Stimulated activated CD8-positive, alpha-beta memory T cell treated with anti-CD3 and anti-CD28 coated beads, Interleukin-7, amount 100 ng/mL, for 48 hours (primary cell): ENCODE results near the gene DCP2.

ENCODE experiments used
- DNase-seq, 2 donors: peaks; one replicate each; pipeline ENCODE4 v3.0.0-alpha.2; 2020; ENCODE audit warnings: low read depth in 1 of 2; ENCODE audit errors: extremely low read depth in 1 of 2

DCP2 gene

DNA sequence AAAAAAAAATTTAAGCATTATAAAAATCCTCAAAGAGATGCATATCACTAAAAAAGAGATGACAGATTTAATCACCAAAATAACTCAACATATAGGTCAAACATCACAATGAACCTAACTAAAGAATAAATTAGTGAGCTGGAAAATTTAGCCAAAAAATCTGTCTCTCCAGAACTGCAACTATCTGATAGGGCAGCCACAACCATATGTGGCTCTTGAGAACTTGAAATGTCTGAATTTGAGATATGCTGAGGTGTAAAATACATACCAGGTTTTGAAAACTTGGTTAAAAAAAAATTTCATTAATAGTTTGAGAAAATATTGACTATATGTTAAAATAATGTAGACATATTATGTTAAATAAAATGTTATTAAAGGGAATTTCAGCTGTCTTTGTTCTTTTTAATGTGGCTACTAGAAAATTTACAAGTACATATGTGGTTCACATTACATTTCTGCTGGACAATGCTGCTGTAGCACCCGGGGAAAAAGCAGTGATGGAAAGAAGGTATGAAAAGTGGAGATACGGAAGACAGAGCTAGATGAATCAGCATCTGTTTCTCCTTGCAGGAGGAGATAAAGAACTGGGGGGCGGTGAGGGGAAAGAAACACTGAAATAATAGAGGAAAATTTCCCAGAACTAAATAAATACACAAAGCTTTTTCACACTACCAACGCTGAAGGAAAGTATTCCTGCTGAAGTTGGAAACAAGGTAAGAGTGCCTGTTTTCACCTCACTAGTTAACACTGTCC lies 66.1 kb downstream of the DCP2 start:
- no peak for DNase-seq

DNA sequence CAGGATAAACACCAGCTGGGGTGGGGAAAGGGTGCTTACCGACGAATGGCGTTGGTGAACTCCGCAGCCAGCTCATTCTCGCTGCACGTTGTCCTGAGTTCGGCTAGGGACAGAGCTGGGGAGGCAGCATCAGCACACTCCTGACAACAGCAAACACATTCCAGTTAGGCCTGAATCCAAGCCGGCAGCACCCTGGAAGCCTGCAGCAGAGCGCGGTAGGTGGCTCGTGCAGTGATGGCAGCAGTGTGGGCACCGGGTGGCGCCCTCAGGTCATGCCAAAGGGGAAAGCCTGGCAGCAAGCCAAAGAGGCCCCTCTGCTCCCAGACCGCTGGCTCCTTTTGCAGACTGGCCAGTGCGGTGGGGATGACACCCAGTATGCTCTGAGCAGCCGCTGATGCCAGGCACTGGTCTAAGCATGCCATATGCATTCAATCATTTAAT lies 66.9 kb downstream of the DCP2 start:
- no peak for DNase-seq

DNA sequence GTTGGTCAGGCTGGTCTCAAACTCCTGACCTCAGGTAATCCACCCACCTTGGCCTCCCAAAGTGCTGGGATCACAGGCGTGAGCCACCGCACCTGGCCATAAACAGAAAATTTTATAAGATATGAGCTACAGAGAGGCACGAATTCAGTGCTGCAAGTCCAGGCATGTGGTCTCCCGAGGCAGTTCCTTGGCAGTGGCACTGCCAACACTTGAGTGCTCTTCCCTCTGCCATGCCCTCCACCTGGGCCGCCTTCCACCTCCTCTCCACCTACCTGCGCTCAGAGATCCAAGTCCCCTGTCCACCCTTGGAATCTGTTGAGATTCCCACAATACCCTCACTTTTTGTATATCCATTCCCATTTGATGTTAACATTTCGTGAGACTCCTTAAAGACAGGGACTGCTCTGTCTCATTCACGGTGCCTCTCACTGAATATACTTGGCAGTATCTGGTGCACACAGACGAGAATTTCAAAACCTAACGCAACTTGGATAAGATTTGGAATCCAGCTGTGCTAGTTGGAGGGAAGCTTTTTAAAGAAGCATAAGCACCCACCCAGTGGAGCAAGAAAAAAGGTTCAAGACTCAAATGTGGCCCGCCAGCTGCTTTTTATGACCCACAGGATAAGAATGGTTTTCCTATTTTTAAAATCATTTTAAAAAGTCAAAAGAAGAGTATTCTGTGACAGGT lies 68.3 kb downstream of the DCP2 start:
- DNase-seq = no peak

DNA sequence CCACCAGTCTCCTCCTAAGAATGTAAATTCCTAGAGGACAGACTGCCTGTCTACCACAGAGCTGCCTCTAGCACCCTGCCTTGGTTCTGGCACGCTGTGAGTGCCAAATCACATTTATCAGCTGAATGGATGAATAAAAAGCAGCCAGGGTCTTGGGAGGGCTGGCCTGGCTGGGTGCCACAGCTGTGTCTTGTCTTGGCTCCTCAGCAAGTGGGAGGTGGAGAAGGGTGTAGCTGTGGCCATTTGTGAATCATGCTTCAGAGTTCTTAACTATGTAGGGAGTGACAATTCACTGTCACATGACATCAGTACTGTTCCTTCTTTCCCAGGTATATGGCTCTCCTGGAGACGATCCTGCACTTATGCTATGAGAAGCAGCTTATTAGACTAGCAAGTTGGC lies 70.6 kb downstream of the DCP2 start:
- DNase-seq = no peak

DNA sequence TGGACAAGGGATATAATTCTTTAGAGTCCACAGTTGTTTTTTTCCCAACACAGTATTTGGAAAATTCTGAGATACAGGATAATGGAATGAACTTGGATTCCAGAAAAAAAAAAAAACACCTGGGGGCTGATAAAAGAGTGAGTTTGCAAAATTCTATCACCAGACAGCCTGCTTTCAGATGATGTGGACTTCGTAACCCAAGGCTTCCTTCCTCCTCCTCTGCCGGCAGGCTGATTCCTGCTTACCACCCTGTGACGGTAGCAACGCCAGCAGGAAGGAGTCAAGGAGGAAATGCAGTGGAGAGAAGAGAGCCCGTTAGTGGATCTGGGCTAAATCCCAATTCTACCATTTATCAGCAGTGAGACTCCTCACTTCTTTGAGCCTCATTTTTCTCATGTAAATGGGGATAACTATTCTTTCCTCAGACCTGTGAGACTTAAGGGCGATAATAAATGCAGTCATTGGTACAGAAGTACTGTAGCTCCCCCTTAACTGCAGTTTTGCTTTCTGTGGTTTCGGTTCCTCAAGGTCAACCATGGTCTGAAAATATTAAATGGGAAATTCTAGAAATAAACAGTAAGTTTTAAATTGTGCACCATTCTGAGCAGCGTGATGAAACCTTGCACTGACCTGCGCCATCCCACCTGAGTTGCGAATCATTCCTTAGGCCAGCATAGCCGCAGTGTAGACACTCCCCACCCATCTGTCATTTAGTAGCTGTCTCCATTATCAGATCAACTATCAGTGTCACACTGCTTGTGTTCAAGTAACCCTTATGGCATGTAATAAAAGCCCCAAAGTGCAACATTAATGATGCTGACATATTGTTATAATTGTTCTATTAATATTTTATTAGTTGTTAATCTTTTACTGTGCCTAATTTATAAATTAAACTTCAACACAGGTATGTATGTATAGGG lies 71.4 kb downstream of the DCP2 start:
- DNase-seq = no peak

DNA sequence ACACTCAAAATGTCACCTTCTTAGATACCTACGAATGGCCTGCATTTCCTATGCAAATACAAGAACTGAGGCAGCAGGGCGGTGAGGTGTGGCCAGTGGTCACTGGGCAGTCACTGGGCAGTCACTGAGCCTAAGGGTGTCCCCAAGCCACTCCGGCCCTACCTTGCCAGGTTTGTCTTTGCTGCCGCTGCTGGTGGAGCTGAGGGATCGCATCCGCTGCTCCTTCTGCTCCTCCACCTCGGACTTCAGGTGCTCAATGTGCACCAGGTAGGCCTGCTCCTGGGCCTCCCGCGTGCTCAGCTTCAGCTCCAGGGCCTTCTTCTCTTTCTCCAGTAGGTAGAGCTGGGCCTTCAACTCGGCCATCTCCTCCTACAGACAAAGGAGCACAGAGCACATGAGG lies 72.3 kb downstream of the DCP2 start:
- DNase-seq = no peak

DNA sequence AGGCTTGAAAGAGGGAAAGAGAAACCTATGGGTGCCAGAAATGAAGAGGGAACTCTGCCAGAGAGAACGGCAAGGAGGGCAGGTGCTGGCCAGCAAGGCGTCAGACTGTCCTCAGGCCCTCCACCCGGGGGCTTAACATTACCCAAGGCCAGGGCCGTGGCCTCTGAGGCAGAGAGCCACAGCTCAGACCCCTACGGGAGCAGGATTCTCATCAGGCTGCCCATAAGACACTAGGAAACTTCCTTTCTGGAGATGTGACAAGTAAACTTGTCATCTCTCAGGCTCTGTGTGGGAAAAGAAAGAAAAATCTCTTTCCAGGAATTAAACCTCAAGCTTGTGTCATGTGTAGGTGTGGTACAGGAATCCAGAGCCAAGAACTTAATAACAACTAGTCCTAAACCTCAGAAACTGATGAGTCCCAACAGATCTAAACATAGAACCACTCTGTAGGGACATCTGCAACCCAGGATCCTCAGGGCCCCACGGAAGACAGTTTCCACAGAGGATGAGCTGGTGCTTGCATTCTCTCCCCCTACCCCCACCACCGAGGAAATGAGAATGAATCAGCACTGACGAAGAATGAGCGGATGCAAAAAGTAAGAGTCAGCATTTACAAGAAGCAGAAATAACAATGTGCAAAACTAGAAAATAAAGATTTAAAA lies 74.3 kb downstream of the DCP2 start:
- DNase-seq = peak in 1 of 2 donors; percentile 39

DNA sequence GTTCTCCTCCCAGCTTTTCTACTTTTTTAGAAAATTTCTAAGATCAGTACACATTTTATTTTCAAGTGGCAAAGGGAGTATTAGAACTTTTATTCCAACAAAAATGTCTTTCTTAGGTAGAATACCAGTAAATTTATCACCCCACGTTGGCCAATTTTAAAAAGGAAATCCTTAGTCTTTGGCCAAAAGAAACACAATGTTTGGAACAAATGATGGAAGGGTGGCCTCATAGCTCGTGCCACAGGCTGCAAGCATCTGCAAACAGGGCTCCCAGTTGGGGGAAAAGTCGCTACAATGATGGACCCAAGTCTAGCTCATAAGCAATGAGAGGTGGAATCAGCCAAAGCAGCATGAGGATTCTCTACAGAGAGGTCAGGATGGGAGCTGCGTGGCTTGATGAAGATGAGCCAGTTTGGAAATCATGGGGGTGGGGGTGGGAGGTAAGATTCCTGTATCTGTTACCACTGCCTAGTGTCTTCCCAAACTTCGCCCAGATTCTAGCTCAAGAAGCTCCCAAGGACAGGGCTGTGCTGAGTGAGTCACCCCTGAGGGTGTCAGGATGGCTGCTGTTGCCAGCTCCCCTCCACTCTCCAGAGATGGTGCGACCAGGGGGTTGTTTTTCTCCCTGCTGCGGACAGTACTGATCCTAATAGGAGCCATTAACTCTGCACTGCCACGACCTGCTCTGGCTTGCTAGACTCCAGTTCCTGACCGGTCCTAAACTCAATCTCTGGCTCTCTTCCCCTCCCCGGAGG lies 75.6 kb downstream of the DCP2 start:
- no peak for DNase-seq

DNA sequence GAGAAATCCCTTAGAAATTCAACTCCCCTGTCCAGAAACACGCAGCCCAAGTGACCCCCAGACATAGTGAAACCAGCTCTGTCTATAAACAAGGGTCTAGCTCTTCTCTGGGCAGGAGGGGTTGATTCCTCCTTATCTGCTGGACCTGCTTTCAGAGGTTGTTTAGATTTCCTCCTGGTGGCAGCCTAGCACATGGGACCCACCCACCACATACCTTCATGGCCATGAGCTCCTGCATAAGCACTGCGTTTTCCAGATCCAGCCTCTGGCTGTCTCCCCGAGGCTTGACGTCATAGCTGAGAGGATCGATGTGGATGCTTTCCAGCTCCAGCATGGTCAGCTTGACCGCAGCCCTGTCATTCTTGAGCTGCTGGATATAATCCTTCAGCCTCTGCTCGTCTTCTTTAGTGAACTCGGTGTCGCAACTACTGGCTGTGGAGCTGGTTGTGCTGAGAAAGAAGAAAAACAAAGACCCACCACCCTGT lies 77.0 kb downstream of the DCP2 start:
- no peak for DNase-seq

DNA sequence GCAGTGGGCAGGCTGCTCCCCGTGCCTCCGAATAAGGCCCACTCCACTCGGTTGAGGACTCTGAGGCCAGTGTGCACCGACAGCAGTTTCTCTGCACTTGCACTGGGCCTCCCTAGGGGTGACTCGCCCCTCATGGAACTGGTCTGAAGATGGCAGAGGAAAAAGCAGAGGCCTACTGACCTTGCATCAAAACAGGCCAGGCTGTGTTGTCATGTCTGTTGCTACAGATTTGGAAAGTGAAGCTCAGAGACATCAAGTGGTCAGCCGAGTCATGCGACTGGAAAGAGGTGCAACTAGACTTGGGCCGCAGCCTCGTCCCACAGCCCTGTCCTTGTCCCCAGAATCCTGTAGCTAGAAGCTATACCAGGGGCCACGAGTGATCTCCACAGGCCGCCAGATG lies 78.3 kb downstream of the DCP2 start:
- DNase-seq = no peak

DNA sequence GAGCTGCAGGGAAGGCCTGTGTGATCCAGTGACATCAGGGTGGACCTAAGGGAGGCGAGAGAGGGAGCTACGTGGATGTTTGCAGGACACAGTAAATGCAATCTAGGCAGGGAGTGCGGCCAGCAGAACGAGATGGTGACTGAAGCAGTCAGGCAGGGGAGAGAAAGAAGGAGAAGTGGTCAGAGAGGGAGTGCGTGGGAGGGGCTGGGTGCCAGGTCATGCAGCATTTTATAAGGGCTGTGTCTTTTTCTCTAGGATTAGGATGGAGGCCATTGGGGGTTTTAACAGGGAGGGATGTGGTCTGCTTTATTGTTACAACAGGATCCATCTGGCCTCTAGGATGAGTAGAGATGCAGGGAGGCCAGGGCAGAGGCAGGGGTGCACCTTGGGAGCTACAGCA lies 80.4 kb downstream of the DCP2 start:
- no peak for DNase-seq

DNA sequence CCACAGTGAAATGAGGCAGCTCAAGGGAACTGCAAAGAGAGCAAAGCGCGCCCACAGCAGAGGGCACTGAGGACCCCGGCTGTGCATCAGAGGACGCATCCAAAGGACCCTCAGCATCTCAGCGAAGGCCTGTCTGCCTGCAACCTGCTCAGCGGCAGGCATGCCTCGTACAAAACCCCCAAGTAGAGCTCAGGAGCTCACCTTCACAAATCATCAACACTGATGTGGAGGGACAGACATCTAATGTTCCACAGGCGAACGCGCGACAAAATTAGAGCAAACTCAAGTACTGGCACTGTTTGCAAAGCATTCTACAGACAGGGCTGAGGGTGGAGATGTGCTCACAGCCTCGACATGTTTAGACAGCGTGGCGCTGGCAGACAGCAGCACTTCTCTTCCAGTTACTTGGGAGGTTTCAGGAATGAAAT lies 81.0 kb downstream of the DCP2 start:
- no peak for DNase-seq

DNA sequence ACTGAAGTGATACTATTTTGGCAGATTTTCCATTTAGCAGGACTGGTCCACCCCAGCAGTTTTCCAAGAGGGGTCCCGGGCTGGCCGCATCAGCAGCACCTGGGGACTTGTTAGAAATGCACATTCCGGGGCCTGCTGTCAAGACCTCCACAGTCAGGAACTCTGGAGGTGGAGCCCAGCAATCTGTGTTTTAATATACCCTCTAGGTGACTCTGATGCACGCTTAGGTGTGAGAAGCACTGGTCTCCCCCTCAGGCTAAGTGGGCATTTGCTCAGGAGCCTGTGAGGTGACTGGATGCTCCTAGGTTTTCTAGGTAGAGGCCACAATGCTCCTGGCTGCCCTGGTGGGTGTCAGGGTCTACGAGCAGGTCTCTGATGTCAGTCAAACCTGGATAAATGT lies 81.7 kb downstream of the DCP2 start:
- DNase-seq = no peak

DNA sequence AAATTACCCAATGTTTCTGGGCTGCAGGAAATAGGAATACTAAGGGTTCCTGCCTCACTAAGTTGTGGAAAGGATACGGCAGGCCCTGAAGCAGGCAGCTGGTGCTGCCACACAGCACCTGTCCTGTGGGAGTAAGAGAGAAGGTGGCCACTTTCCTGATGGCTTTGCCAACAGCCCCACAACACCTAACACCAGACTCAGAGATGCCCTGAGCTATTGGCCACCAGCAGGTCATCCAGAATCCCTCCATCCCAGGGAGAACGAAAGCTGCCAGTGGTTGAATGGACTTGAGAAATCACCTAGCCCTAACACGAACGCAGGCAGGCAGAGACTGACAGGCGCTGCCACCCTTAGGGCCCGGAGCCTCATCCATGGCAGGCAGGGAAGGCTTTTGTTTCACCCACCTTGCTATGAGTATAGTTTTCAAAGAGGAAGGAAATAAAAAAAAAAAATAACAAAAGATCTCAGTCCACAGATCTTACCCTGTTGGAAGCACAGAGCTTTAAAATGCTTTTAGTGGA lies 82.2 kb downstream of the DCP2 start:
- DNase-seq = no peak

DNA sequence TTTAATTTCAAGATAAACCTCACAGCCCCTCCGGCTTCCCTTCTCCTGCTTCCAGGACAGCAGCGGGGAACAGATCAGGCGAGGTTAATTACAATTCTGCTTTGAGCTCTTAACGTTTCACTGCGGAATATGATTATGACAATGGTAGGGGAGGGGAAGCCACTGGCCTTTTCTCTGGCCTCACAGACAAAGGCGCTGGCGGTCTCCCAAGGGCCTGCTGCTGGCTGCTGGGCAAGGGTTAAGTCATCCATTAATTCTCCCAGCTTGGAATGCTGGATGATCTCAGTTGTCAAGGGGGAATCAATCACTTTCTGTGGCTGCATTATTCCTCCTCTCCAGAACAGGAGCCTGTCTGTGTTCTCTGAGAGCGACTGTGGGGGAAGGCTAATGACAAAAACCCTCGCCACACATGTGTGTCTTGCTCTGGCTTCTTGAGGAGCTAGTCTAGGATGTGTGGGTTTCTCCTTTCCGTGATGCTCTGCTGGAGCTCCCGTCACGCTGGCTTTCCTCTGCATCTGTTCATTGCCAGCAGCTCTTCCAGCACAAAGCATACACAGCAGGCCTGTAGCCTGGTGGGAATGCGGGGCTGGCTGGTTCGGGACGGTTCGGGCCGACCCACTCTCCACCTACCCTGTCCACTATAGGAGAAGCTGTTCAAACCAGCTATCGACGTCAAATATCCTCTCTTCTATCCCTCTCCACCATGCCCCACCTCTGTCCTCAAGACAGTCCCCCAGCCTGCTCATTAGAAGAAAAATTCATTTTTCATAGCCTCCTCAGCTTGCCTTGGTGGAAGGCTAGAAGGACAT lies 82.8 kb downstream of the DCP2 start:
- no peak for DNase-seq

DNA sequence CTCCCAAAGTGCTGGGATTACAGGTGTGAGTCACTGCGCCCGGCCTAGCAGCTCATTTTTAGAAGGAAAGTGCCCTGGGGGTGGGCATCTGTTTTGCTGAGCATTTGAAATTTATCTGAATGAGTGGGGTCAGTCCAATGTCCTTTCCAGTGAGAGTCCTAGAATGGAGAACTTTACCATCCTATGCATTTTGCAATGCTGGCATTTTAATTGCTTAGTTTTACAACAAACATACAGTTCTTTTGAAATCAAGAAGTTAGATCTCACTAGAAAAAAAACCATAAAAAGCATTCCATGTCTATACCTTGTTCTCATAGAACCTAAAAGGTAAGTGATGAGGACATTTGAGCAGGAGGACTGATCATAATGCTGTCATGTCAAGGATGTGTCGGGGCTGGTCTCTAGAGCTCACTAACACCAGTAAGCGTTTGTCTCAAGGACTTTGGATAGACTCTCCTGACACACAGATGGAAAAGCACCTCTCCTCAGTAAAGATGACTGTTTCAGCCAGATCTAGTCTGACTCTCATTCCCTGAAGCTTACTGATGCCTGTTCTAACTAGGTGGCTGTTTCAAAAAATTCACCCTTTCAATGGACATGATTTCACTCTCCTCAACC lies 83.9 kb downstream of the DCP2 start:
- DNase-seq = no peak

DNA sequence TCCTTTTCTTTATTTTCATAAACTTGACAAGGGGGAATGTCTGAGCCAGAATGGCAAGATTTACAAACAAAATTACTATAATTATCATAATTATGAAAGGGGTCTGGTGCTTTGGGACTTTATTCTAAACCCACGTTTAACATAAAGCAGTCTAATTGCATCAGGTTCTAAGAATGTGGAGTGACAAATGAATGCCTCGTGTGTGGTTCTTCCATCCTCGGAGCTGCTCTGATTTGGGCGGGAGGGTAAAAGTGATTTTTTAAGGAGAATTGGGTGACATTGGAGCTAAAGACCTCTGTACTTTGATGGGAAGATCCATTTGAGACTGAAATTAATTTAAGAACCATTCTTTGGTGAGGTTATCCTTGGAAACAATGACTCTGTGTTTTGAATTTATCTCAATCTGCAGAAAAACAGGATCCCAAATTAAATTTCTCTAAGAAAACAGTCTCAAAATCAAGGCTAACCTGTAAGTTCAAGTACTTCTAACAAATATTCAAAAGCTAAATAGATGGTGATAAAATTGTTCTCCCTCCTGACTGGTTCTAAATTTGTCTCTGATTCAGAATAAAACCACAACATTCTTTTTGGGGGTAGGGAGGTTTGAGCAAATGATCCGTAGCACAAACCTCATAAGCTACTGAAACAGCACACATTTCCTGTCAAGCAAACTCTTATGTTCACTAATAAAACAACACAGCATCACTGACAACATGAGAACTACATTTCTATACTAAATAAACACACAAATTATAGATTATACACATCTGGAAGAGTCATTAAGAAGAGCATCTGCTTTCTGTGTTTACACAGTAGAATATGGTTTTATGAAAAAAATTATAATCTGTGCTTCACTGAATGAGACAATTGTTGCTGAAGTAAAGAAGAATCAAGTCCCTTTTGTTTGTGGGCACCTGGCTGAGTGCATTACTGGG lies 85.5 kb downstream of the DCP2 start:
- no peak for DNase-seq
